Esophagus (tissue), 2 donors: ENCODE measurements around the gene CHST11. TPM values are rescaled to one million over a fixed set of nuclear protein-coding genes. Genes with fewer than 3 reads are reported as not detected.

Source experiments
- H3K27ac ChIP-seq, 2 donors: one replicate each; pipeline ENCODE4 v1.5.1; 2013; ENCODE audit warnings: low read depth in 2 of 2, mild to moderate bottlenecking in 2 of 2, inconsistent platforms in 1 of 2, low read length in 1 of 2, moderate library complexity in 1 of 2
- H3K27me3 ChIP-seq, 2 donors: one replicate each; pipeline ENCODE4 v1.6.1; 2013; ENCODE audit warnings: low read length in 2 of 2, control low read depth in 1 of 2, mild to moderate bottlenecking in 1 of 2; ENCODE audit not compliant: insufficient read depth in 2 of 2, control insufficient read depth in 1 of 2
- H3K36me3 ChIP-seq, 2 donors: one replicate each; pipeline ENCODE4 v1.6.1; 2013; ENCODE audit warnings: low read length in 1 of 2; ENCODE audit not compliant: control insufficient read depth in 2 of 2, insufficient read depth in 2 of 2
- H3K4me1 ChIP-seq, 2 donors: one replicate each; pipeline ENCODE4 v1.6.1; 2013; ENCODE audit warnings: low read length in 1 of 2; ENCODE audit not compliant: control insufficient read depth in 2 of 2, insufficient read depth in 2 of 2
- H3K4me3 ChIP-seq, 2 donors: one replicate each; pipeline ENCODE4 v1.5.1; 2013; ENCODE audit warnings: low read length in 2 of 2, mild to moderate bottlenecking in 2 of 2, low read depth in 1 of 2, moderate library complexity in 1 of 2
- H3K9me3 ChIP-seq, 2 donors: one replicate each; pipeline ENCODE4 v1.6.1; 2013; ENCODE audit warnings: mild to moderate bottlenecking in 2 of 2, low read depth in 1 of 2, low read length in 1 of 2, moderate library complexity in 1 of 2; ENCODE audit not compliant: control insufficient read depth in 2 of 2, insufficient read depth in 1 of 2
- WGBS, 2 donors: extraction: QIAGEN DNeasy Blood & Tissue Kit; methylation state at CpG; one replicate each; pipeline ENCODE4 v1.1.7; 2013; 5-methylcytosine and 5-hydroxymethylcytosine counted together
- polyA plus RNA-seq, 2 donors: library from polyadenylated mRNA; stranded (reverse); fragments of 200-250 nt; gene quantifications; one replicate each; pipeline ENCODE4 v1.2.3, GENCODE V29; 2013
- donor health status: healthy with polysubstance abuse.
- donor health status: Bipolar disorder and iron deficiency.

The CHST11 gene
- polyA plus RNA-seq, 2 donors: 0.53 to 1.4 TPM

DNA sequence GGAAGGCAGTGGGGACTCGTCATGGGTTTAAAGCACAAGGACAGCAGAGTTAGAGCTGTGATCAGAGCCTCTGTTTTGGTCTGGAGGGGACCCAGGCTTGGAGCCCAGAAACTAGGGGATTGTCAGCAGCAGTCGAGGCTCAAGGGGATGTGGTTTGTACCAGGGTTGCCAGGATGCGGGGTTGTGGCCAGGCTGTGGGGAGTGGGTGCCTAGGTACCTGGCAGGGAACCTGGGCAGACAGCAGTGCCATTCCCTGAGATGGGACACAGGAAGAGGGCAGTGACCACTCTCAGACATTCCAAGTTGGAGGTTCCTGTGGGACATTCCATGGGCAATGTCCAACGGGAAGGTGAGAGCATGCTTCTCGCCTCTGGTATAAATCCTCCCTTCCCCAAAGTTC lies 279.1 kb downstream of the CHST11 start:
- Histone ChIP-seq H3K9me3 (no peaks in the 10 kb centered on the region), H3K4me3 (no peak overlapping the region), H3K27ac (no peak overlapping the region), H3K4me1 (peaks cover 5% of the 10 kb centered on the region in 2 donors), H3K27me3 (no peaks in the 10 kb centered on the region), H3K36me3 (no peaks in the 10 kb centered on the region)
- 70 to 84% methylated on average over 5 of the region's 5 CpGs for WGBS, 2 donors

DNA sequence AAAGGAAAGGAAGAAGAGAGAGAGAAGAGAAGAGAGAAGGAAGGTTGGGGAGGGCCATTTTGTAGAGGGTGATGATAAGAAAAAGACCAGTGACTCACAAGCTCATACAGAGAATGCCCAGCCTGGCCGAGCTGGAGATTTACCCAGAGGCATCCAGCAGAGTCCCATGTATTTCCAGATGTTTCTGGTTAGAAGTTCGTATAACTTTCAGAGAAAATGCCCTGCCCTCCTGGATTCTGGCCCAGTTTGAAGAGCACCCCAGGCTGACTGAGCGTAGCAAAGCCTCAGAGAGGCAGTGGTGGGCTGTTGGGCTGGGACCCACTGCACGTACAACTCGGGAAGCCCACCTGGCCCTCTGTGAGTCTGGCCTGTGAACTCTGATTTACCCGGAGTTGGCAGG lies 279.6 kb downstream of the CHST11 start:
- no peak overlapping the region for H3K27ac ChIP-seq
- no peak overlapping the region for H3K4me3 ChIP-seq
- H3K4me1 ChIP-seq: peaks cover 5% of the 10 kb centered on the region in 2 donors
- no peaks in the 10 kb centered on the region for H3K9me3 ChIP-seq
- 69 to 77% methylated on average over 6 of the region's 6 CpGs for WGBS, 2 donors
- H3K27me3 ChIP-seq: no peaks in the 10 kb centered on the region
- H3K36me3 ChIP-seq: no peaks in the 10 kb centered on the region

DNA sequence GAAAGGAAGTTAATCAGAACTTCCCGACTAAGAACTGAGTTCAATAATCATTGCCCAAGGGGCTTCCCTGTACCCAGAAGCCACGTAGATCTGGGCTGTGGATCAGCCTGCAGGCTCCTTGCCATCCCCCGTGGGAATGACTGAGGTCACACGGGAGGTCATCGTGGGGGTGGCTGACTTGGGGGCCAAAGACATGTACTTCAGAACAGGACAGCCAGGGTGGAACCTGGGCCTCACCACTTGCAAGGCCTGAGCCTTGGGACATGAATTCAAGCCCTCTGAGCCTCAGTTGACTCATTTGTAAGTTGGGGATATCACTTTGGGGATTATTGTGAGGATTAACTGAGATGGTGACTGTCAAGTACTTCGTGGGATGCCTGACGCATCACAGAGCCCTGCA lies 280.4 kb downstream of the CHST11 start:
- 78 to 84% methylated on average over 7 of the region's 7 CpGs for WGBS, 2 donors
- H3K36me3 ChIP-seq: no peaks in the 10 kb centered on the region
- no peaks in the 10 kb centered on the region for H3K9me3 ChIP-seq
- no peaks in the 10 kb centered on the region for H3K27me3 ChIP-seq
- no peak overlapping the region for H3K27ac ChIP-seq
- H3K4me1 ChIP-seq: peaks cover 5% of the 10 kb centered on the region in 2 donors
- no peak overlapping the region for H3K4me3 ChIP-seq

- H3K4me1 ChIP-seq: peaks cover 5% of the 10 kb centered on the region in 2 donors
- no peaks in the 10 kb centered on the region for H3K9me3 ChIP-seq
- no peak overlapping the region for H3K4me3 ChIP-seq
- WGBS, 2 donors: 79 to 92% methylated on average over 13 of the region's 13 CpGs
- no peaks in the 10 kb centered on the region for H3K36me3 ChIP-seq
- H3K27ac ChIP-seq: no peak overlapping the region
- H3K27me3 ChIP-seq: no peaks in the 10 kb centered on the region
Measured at GRCh38 chr12:104737791-104738301, 281.1 kb downstream of the CHST11 start.

DNA sequence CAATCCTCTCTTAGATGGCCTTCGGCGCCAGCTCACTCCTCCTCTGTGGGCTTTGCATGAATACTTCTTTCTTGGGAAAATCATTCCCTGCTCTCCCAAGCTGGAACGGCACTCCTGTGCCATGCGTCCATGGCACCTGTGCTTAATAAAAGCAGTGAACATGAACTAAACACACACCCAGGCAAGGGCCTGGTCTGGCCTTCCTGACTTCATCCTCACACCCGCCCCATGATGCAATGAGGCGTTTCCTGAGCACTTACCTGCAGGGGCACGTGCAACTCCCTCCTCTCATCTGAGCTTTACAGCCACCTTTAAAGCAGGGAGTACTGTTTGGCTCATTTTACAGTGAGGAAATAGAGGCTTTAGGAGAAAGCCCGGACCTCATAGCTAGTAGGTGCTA lies 281.6 kb downstream of the CHST11 start:
- no peaks in the 10 kb centered on the region for H3K9me3 ChIP-seq
- peak overlapping the region in 1 of 2 donors; percentile 10 for H3K27ac ChIP-seq
- H3K36me3 ChIP-seq: no peaks in the 10 kb centered on the region
- WGBS, 2 donors: 47 to 72% methylated on average over 8 of the region's 8 CpGs
- H3K4me3 ChIP-seq: no peak overlapping the region
- H3K27me3 ChIP-seq: no peaks in the 10 kb centered on the region
- H3K4me1 ChIP-seq: peaks cover 5% of the 10 kb centered on the region in 2 donors

GRCh38 chr12:104738776-104739642 lies 282.3 kb downstream of the CHST11 start:
- H3K4me1 ChIP-seq: peaks cover 5% of the 10 kb centered on the region in 2 donors
- H3K27ac ChIP-seq: peak overlapping the region in 1 of 2 donors; percentile 10
- no peak overlapping the region for H3K4me3 ChIP-seq
- 63 to 78% methylated on average over 14 of the region's 14 CpGs for WGBS, 2 donors
- no peaks in the 10 kb centered on the region for H3K27me3 ChIP-seq
- no peaks in the 10 kb centered on the region for H3K9me3 ChIP-seq
- H3K36me3 ChIP-seq: no peaks in the 10 kb centered on the region

DNA sequence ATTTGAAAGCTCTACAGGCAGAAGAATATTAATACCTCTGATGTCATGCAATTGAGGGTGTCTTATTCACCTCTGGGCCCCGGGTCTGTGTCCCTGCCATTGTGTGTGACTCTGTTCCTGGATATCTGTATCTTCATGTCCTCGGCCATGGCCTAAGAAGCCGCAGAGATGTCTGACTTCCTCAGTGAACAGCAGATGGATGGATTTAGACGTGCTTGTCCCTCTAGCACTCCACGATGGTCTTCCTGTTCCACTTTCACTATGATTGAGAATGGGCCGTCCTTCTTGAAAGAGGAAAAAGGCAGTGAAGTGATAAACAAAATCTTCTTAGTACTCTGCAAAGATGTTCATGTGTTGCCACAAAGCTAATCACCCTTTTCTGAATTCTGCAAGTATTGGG lies 283.9 kb downstream of the CHST11 start:
- peaks cover 5% of the 10 kb centered on the region in 2 donors for H3K4me1 ChIP-seq
- H3K27ac ChIP-seq: no peak overlapping the region
- 65 to 67% methylated on average over 6 of the region's 6 CpGs for WGBS, 2 donors
- H3K27me3 ChIP-seq: no peaks in the 10 kb centered on the region
- no peaks in the 10 kb centered on the region for H3K9me3 ChIP-seq
- H3K4me3 ChIP-seq: no peak overlapping the region
- no peaks in the 10 kb centered on the region for H3K36me3 ChIP-seq

- 79 to 82% methylated on average over 5 of the region's 5 CpGs for WGBS, 2 donors
- no peak overlapping the region for H3K27ac ChIP-seq
- H3K27me3 ChIP-seq: no peaks in the 10 kb centered on the region
- H3K4me1 ChIP-seq: peaks cover 5% of the 10 kb centered on the region in 2 donors
- no peaks in the 10 kb centered on the region for H3K9me3 ChIP-seq
- H3K36me3 ChIP-seq: no peaks in the 10 kb centered on the region
- no peak overlapping the region for H3K4me3 ChIP-seq
Measured at GRCh38 chr12:104741077-104741476, 284.3 kb downstream of the CHST11 start.

- Histone ChIP-seq H3K36me3 (no peaks in the 10 kb centered on the region), H3K9me3 (no peaks in the 10 kb centered on the region), H3K27ac (no peak overlapping the region), H3K4me3 (no peak overlapping the region), H3K4me1 (peaks cover 3 to 5% of the 10 kb centered on the region in 2 donors), H3K27me3 (no peaks in the 10 kb centered on the region)
- WGBS, 2 donors: 93 to 94% methylated on average over 15 of the region's 15 CpGs
Measured at GRCh38 chr12:104741497-104742367, 285.0 kb downstream of the CHST11 start.
